ENCODE results near the gene FEM1C.
A peak's percentile ranks its signal among the peaks of the same experiment; 100 is the strongest.

FEM1C gene

GRCh38 chr5:115544436-115545350 lies at the start of gene FEM1C (continued):
- TF ChIP-seq, protein P1, sequence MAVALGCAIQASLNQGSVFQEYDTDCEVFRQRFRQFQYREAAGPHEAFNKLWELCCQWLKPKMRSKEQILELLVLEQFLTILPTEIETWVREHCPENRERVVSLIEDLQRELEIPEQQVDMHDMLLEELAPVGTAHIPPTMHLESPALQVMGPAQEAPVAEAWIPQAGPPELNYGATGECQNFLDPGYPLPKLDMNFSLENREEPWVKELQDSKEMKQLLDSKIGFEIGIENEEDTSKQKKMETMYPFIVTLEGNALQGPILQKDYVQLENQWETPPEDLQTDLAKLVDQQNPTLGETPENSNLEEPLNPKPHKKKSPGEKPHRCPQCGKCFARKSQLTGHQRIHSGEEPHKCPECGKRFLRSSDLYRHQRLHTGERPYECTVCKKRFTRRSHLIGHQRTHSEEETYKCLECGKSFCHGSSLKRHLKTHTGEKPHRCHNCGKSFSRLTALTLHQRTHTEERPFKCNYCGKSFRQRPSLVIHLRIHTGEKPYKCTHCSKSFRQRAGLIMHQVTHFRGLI (tag by site-specific recombination; IDR thresholded peaks at IDR 0.05), result 0 out of 2 replicates have a peak, but pooled peaks have one; percentile 13
- TF ChIP-seq WT1 (tag by site-specific recombination; IDR thresholded peaks at IDR 0.05) (no peak; the same call in 1 of the 2 replicates), KLF1 (tag by site-specific recombination; IDR thresholded peaks at IDR 0.05) (peak; percentile 81), SP2 (tag by site-specific recombination; IDR thresholded peaks at IDR 0.05) (peak; percentile 78), ZNF768 (tag by site-specific recombination; IDR thresholded peaks at IDR 0.05) (no peak), ZNF354C (tag by site-specific recombination; IDR thresholded peaks at IDR 0.05; ENCODE audit: borderline replicate concordance, low read depth) (0 out of 2 replicates have a peak, but pooled peaks have one; percentile 68), ZNF146 (tag by site-specific recombination; IDR thresholded peaks at IDR 0.05) (0 out of 2 replicates have a peak, but pooled peaks have one; percentile 2), MYNN (tag by site-specific recombination; IDR thresholded peaks at IDR 0.05; ENCODE audit: borderline replicate concordance) (no peak), ZNF10 (tag by site-specific recombination; IDR thresholded peaks at IDR 0.05) (no peak), HIC1 (tag by site-specific recombination; IDR thresholded peaks at IDR 0.05) (peak; percentile 70; the same call in 1 of the 2 replicates), ZNF174 (tag by site-specific recombination; IDR thresholded peaks at IDR 0.05) (no peak), ZNF660 (tag by site-specific recombination; IDR thresholded peaks at IDR 0.05) (peak; percentile 4), ZIC2 (tag by site-specific recombination; IDR thresholded peaks at IDR 0.05) (peak; percentile 46; the same call in 1 of the 2 replicates), ZNF521 (tag by site-specific recombination; IDR thresholded peaks at IDR 0.05) (no peak), ZBTB21 (tag by site-specific recombination; IDR thresholded peaks at IDR 0.05) (no peak), ZNF311 (tag by site-specific recombination; IDR thresholded peaks at IDR 0.05; ENCODE audit: borderline replicate concordance) (no peak), OSR2 (tag by site-specific recombination; IDR thresholded peaks at IDR 0.05) (no peak), ZNF777 (tag by site-specific recombination; IDR thresholded peaks at IDR 0.05; ENCODE audit: borderline replicate concordance) (no peak), ZNF391 (tag by site-specific recombination; IDR thresholded peaks at IDR 0.05; ENCODE audit: borderline replicate concordance, low read depth) (peak; percentile 76), ZBTB44 (tag by site-specific recombination; IDR thresholded peaks at IDR 0.05) (peak; percentile 100), ZNF132 (tag by site-specific recombination; IDR thresholded peaks at IDR 0.05; ENCODE audit: borderline replicate concordance) (no peak), ELK4 (IDR thresholded peaks at IDR 0.05; ENCODE audit: borderline replicate concordance, low read depth, low read length) (no peak)
- TF ChIP-seq, protein P2, sequence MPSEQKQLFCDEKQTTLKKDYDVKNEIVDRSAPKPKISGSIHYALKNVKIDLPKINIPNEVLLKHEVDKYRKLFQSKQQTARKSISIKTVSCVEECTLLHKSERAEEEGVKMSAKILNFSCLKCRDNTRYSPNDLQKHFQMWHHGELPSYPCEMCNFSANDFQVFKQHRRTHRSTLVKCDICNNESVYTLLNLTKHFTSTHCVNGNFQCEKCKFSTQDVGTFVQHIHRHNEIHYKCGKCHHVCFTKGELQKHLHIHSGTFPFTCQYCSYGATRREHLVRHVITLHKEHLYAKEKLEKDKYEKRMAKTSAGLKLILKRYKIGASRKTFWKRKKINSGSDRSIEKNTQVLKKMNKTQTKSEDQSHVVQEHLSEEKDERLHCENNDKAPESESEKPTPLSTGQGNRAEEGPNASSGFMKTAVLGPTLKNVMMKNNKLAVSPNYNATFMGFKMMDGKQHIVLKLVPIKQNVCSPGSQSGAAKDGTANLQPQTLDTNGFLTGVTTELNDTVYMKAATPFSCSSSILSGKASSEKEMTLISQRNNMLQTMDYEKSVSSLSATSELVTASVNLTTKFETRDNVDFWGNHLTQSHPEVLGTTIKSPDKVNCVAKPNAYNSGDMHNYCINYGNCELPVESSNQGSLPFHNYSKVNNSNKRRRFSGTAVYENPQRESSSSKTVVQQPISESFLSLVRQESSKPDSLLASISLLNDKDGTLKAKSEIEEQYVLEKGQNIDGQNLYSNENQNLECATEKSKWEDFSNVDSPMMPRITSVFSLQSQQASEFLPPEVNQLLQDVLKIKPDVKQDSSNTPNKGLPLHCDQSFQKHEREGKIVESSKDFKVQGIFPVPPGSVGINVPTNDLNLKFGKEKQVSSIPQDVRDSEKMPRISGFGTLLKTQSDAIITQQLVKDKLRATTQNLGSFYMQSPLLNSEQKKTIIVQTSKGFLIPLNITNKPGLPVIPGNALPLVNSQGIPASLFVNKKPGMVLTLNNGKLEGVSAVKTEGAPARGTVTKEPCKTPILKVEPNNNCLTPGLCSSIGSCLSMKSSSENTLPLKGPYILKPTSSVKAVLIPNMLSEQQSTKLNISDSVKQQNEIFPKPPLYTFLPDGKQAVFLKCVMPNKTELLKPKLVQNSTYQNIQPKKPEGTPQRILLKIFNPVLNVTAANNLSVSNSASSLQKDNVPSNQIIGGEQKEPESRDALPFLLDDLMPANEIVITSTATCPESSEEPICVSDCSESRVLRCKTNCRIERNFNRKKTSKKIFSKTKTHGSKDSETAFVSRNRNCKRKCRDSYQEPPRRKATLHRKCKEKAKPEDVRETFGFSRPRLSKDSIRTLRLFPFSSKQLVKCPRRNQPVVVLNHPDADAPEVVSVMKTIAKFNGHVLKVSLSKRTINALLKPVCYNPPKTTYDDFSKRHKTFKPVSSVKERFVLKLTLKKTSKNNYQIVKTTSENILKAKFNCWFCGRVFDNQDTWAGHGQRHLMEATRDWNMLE (tag by site-specific recombination; conservative IDR thresholded peaks at IDR 0.05; ENCODE audit: low read depth), result peak; percentile 90
